ENCODE data around the gene SALL3.

- TF ChIP-seq CTCF (IDR thresholded peaks at IDR 0.05) (no peak), POLR2AphosphoS5 (IDR thresholded peaks at IDR 0.05) (no peak), POLR2A (IDR thresholded peaks at IDR 0.05) (no peak)
Observed at GRCh38 chr18:78950386-78950785, 29.2 kb upstream of the SALL3 start.
